WTC11 (cell line): ENCODE data around the gene GALNT5. TPM values are rescaled to one million over a fixed set of nuclear protein-coding genes. Genes with fewer than 3 reads are reported as not detected.
A peak's percentile ranks its signal among the peaks of the same experiment; 100 is the strongest.

ENCODE experiments used
- ATAC-seq: fragments of 200-7000 bp; cut with Tn5 transposase; 2 replicates; pipeline ENCODE4 v1.10.0; 2021; ENCODE audit warnings: mild to moderate bottlenecking, moderate library complexity
- CTCF ChIA-PET: fragments of 300-600 bp; sonication (Branson Sonifier 250); formaldehyde crosslinking; loops from one replicate; lab custom pipeline; 2021; ENCODE audit warnings: antibody characterized with exemption; lab: Charles Lee
- POLR2A ChIA-PET: fragments of 350-600 bp; sonication (Branson Sonifier 250); formaldehyde crosslinking; loops from one replicate; lab custom pipeline; 2021; ENCODE audit warnings: antibody characterized with exemption; lab: Charles Lee
- DNase-seq: peaks from one replicate; pipeline ENCODE4 v3.0.0; 2021; ENCODE audit warnings: low spot score
- H3K27ac Mint-ChIP-seq: 2 replicates; pipeline ENCODE4 v1.8.0; 2021; ENCODE audit warnings: mixed read lengths
- H3K27me3 Mint-ChIP-seq: 2 replicates; pipeline ENCODE4 v1.8.0; 2021; ENCODE audit warnings: low read depth, mild to moderate bottlenecking, moderate library complexity, mixed read lengths
- H3K36me3 Mint-ChIP-seq: 2 replicates; pipeline ENCODE4 v1.8.0; 2021; ENCODE audit warnings: mixed read lengths
- H3K4me1 Mint-ChIP-seq: 2 replicates; pipeline ENCODE4 v1.8.0; 2022; ENCODE audit warnings: mixed read lengths
- H3K4me3 Mint-ChIP-seq: 2 replicates; pipeline ENCODE4 v1.8.0; 2021; ENCODE audit warnings: mild to moderate bottlenecking, moderate library complexity, mixed read lengths
- H3K9me3 Mint-ChIP-seq: 2 replicates; pipeline ENCODE4 v1.8.0; 2021; ENCODE audit warnings: mixed read lengths
- ATF6 ChIP-seq: sonication (generic); formaldehyde crosslinking; IDR thresholded peaks from 2 replicates; pipeline ENCODE4 v1.8.1; 2023; ENCODE audit warnings: mild to moderate bottlenecking, missing genetic modification reagents
- CDX4 ChIP-seq: fragments of 250-450 bp; sonication (Bioruptor Pico); IDR thresholded peaks from 2 replicates; pipeline ENCODE4 v1.9.0; 2021; ENCODE audit warnings: moderate library complexity, mild to moderate bottlenecking, inconsistent platforms, borderline replicate concordance
- E2F4 ChIP-seq: sonication (generic); formaldehyde crosslinking; IDR thresholded peaks from 2 replicates; pipeline ENCODE4 v1.8.1; 2022; ENCODE audit warnings: low read depth, mild to moderate bottlenecking, moderate library complexity, missing genetic modification reagents, borderline replicate concordance
- ETV6 ChIP-seq: sonication (generic); formaldehyde crosslinking; IDR thresholded peaks from 2 replicates; pipeline ENCODE4 v1.8.1; 2022; ENCODE audit warnings: mild to moderate bottlenecking, missing genetic modification reagents
- GABPB1 ChIP-seq: sonication (generic); formaldehyde crosslinking; IDR thresholded peaks from 2 replicates; pipeline ENCODE4 v1.8.1; 2023; ENCODE audit warnings: mild to moderate bottlenecking, missing genetic modification reagents
- HMGXB4 ChIP-seq: sonication (generic); formaldehyde crosslinking; IDR thresholded peaks from 2 replicates; pipeline ENCODE4 v1.8.1; 2023; ENCODE audit warnings: mild to moderate bottlenecking, moderate library complexity, missing genetic modification reagents
- MAX ChIP-seq: sonication (generic); formaldehyde crosslinking; IDR thresholded peaks from 2 replicates; pipeline ENCODE4 v1.8.0; 2022; ENCODE audit warnings: mild to moderate bottlenecking, missing genetic modification reagents
- MXD4 ChIP-seq: fragments of 250-450 bp; sonication (Bioruptor Pico); IDR thresholded peaks from 2 replicates; pipeline ENCODE4 v1.8.0; 2021; ENCODE audit warnings: mild to moderate bottlenecking, moderate library complexity, borderline replicate concordance
- STAT6 ChIP-seq: sonication (generic); formaldehyde crosslinking; conservative IDR thresholded peaks from 2 replicates; pipeline ENCODE4 v1.8.1; 2023; ENCODE audit warnings: mild to moderate bottlenecking, low read depth, missing genetic modification reagents, moderate library complexity
- ZBTB21 ChIP-seq: sonication (generic); formaldehyde crosslinking; IDR thresholded peaks from 2 replicates; pipeline ENCODE4 v1.8.1; 2023; ENCODE audit warnings: mild to moderate bottlenecking, missing genetic modification reagents, borderline replicate concordance
- ZNF138 ChIP-seq: sonication (generic); formaldehyde crosslinking; conservative IDR thresholded peaks from 2 replicates; pipeline ENCODE4 v1.8.1; 2022; ENCODE audit warnings: mild to moderate bottlenecking, moderate library complexity, missing genetic modification reagents
- ZNF219 ChIP-seq: sonication (generic); formaldehyde crosslinking; IDR thresholded peaks from 2 replicates; pipeline ENCODE4 v1.8.0; 2023; ENCODE audit warnings: missing genetic modification reagents, mild to moderate bottlenecking, borderline replicate concordance
- ZNF317 ChIP-seq: sonication (generic); formaldehyde crosslinking; IDR thresholded peaks from 2 replicates; pipeline ENCODE4 v1.8.1; 2023; ENCODE audit warnings: low read depth, mild to moderate bottlenecking, moderate library complexity, missing genetic modification reagents, borderline replicate concordance
- total RNA-seq: library from RNA; stranded (reverse); gene quantifications from 3 replicates; pipeline ENCODE4 v1.2.3, GENCODE V29; 2021
- TF ChIP-seq, protein P1 (sequence below): sonication (generic); formaldehyde crosslinking; IDR thresholded peaks from 2 replicates; pipeline ENCODE4 v1.8.1; 2022; ENCODE audit warnings: missing genetic modification reagents, borderline replicate concordance

GALNT5 gene
- total RNA-seq, 1 experiment from 2014 or later: 0.17 TPM

DNA sequence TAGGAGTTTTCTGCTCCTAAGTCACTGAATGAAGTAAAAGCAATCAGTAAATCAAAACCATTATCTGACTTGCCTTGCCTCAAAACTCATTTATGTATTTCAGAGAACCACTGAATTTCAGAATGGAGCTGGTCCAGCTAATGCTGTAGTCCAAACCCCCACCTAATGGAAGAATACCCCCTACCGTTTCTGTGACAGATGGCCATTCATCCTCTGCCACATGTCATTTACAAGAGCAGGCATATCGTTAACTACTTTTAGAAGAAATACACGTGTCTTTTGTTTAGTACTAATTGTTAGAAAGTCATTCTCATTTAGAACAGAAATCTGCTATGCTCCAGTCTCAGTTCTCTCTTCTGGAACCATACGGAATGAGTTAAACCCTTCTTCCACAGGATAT lies 12.8 kb upstream of the GALNT5 start:
- Mint-ChIP-seq H3K27ac (no peak overlapping the region), H3K36me3 (no peaks in the 10 kb centered on the region), H3K4me3 (no peak overlapping the region), H3K4me1 (peaks cover 37% of the 10 kb centered on the region), H3K9me3 (no peaks in the 10 kb centered on the region), H3K27me3 (no peaks in the 10 kb centered on the region)
- CTCF ChIA-PET: no interaction called here
- POLR2A ChIA-PET: no interaction called here
- TF ChIP-seq ETV6 (CRISPR knock-in tag): no peak
- no peak for TF ChIP-seq ATF6 (CRISPR knock-in tag)
- no peak for TF ChIP-seq ZNF317
- no peak for TF ChIP-seq HMGXB4 (CRISPR knock-in tag)
- no peak for TF ChIP-seq E2F4 (CRISPR knock-in tag)
- TF ChIP-seq CDX4 (CRISPR knock-in tag): no peak
- no peak for TF ChIP-seq MXD4 (CRISPR knock-in tag)
- no peak for TF ChIP-seq ZBTB21 (CRISPR knock-in tag)
- TF ChIP-seq, protein P1, sequence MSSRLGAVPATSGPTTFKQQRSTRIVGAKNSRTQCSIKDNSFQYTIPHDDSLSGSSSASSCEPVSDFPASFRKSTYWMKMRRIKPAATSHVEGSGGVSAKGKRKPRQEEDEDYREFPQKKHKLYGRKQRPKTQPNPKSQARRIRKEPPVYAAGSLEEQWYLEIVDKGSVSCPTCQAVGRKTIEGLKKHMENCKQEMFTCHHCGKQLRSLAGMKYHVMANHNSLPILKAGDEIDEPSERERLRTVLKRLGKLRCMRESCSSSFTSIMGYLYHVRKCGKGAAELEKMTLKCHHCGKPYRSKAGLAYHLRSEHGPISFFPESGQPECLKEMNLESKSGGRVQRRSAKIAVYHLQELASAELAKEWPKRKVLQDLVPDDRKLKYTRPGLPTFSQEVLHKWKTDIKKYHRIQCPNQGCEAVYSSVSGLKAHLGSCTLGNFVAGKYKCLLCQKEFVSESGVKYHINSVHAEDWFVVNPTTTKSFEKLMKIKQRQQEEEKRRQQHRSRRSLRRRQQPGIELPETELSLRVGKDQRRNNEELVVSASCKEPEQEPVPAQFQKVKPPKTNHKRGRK (CRISPR knock-in tag): no peak
- TF ChIP-seq STAT6 (CRISPR knock-in tag): no peak
- DNase-seq (no peak), ATAC-seq (no peak)

- Mint-ChIP-seq H3K9me3 (no peaks in the 10 kb centered on the region), H3K27me3 (no peaks in the 10 kb centered on the region), H3K27ac (peak overlapping the region; percentile 92; the same call in 1 of the 2 replicates), H3K36me3 (no peaks in the 10 kb centered on the region), H3K4me3 (no peak overlapping the region), H3K4me1 (peaks cover 37% of the 10 kb centered on the region)
- ATAC-seq (no peak), DNase-seq (no peak)
- POLR2A ChIA-PET: no interaction called here
- TF ChIP-seq ZNF219 (CRISPR knock-in tag) (no peak), MAX (CRISPR knock-in tag) (no peak), GABPB1 (CRISPR knock-in tag) (no peak), ETV6 (CRISPR knock-in tag) (no peak), ZNF138 (CRISPR knock-in tag) (no peak)
- CTCF ChIA-PET: no interaction called here
Observed at GRCh38 chr2:157245144-157245840, 12.2 kb upstream of the GALNT5 start.
